Tibial artery (tissue), 4 donors: Measurements from ENCODE around the gene G0S2.
A peak's percentile ranks its signal among the peaks of the same experiment; 100 is the strongest.

Experiments used
- DNase-seq, 2 donors: peaks; one replicate each; pipeline ENCODE4 v3.0.0-alpha.2; 2019
- H3K27ac ChIP-seq, 2 donors: fragments of 200-600 bp; sonication (generic) in 1 of 2; 1 replicate in 1 of 2; 2 replicates in 1 of 2; pipeline ENCODE4 v1.5.1; 2018 to 2019; ENCODE audit warnings: mild to moderate bottlenecking in 1 of 2
- H3K27me3 ChIP-seq, 2 donors: fragments of 200-600 bp; sonication (generic) in 1 of 2; one replicate each; pipeline versions ENCODE4 v1.5.1 to v1.6.0; 2016 to 2019
- H3K36me3 ChIP-seq, 3 donors: fragments of 200-600 bp; sonication (generic) in 2 of 3; one replicate each; pipeline ENCODE4 v1.5.1; 2016 to 2019; ENCODE audit warnings: mild to moderate bottlenecking in 2 of 3
- H3K4me1 ChIP-seq, 4 donors: fragments of 200-600 bp; sonication (generic) in 2 of 4; 1 replicate in 3 of 4; 2 replicates in 1 of 4; pipeline ENCODE4 v1.5.1; 2016 to 2019
- H3K4me3 ChIP-seq, 2 donors: fragments of 200-600 bp; sonication (generic) in 1 of 2; 1 replicate in 1 of 2; 2 replicates in 1 of 2; pipeline ENCODE4 v1.5.1; 2018 to 2019; ENCODE audit warnings: mild to moderate bottlenecking in 2 of 2
- H3K9me3 ChIP-seq, 3 donors: fragments of 200-600 bp; sonication (generic) in 1 of 3; one replicate each; pipeline ENCODE4 v1.5.1; 2016 to 2019
- intact Hi-C: fragments of 100-400 bp; cut with DNase I; formaldehyde crosslinking; loops from one replicate; pipeline ENCODE4 v1.15.0; 2023; ENCODE audit warnings: low total_unique reads
- TF ChIP-seq, protein P1 (sequence below), 2 experiments: fragments of 200-600 bp in 1 of 2; fragments of 450-650 bp in 1 of 2; IDR thresholded peaks; one replicate each; pipeline ENCODE4 v1.5.1; 2017 to 2019; ENCODE audit warnings: antibody characterized with exemption in 2 of 2, mild to moderate bottlenecking in 1 of 2, moderate library complexity in 1 of 2

The G0S2 gene

DNA sequence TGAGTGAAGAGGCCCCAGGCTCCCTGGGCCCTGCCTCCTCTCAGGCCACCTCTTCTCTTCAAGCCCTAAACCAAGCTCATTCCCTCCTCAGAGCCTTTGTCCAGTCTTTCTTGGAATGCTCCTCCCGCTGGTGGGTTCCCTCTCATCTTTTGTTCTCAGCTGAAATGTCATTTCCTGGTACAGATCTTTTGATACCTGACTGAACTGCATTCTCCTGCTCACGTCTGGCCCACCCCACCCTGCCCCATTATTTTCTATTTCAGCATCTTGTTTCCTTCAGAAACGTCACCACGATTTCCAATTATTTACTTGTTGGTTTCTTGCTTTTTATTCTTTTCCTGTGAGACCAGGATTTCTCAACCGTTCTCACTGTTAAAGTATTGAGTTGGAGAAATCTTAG is 39.4 kb upstream of the G0S2 start:
- Histone ChIP-seq H3K9me3 (no peaks in the 10 kb centered on the region), H3K4me1 (no peaks in the 10 kb centered on the region), H3K27ac (no peak overlapping the region), H3K27me3 (no peaks in the 10 kb centered on the region), H3K36me3 (no peaks in the 10 kb centered on the region), H3K4me3 (no peak overlapping the region)
- TF ChIP-seq, protein P1, sequence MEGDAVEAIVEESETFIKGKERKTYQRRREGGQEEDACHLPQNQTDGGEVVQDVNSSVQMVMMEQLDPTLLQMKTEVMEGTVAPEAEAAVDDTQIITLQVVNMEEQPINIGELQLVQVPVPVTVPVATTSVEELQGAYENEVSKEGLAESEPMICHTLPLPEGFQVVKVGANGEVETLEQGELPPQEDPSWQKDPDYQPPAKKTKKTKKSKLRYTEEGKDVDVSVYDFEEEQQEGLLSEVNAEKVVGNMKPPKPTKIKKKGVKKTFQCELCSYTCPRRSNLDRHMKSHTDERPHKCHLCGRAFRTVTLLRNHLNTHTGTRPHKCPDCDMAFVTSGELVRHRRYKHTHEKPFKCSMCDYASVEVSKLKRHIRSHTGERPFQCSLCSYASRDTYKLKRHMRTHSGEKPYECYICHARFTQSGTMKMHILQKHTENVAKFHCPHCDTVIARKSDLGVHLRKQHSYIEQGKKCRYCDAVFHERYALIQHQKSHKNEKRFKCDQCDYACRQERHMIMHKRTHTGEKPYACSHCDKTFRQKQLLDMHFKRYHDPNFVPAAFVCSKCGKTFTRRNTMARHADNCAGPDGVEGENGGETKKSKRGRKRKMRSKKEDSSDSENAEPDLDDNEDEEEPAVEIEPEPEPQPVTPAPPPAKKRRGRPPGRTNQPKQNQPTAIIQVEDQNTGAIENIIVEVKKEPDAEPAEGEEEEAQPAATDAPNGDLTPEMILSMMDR (IDR thresholded peaks at IDR 0.05) = no peak
- DNase-seq = no peak
- intact Hi-C loops = no loop called here

- TF ChIP-seq, protein P1 (IDR thresholded peaks at IDR 0.05) = no peak
- Histone ChIP-seq H3K36me3 (no peaks in the 10 kb centered on the region), H3K27me3 (no peaks in the 10 kb centered on the region), H3K4me3 (no peak overlapping the region), H3K4me1 (peaks cover 0 to 23% (median 21%) of the 10 kb centered on the region in 4 donors), H3K9me3 (no peaks in the 10 kb centered on the region), H3K27ac (peak overlapping the region; percentile 58 to 62)
- DNase-seq = peak; percentile 74 to 88
- intact Hi-C loops = no loop called here
Measured at GRCh38 chr1:209641832-209642172, 33.4 kb upstream of the G0S2 start.

DNA sequence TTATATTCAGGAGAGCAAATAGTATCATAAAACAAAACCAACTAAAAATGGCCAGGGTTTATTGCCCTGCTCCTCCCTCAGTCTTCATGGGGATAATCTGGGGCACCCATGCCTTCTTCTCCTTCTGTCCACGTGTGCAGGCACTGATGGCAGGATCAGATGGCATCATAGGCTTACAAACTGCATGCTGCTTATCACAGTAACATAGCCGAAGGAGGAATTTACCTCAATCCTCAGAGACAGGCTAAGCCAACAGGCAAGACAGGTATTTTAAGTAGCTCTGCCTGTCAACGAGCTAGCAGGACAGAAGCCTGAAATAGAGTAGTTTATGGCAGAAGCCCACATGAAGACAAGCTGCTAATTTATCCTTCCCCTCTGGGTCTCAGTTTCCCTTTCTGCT is 32.4 kb upstream of the G0S2 start:
- Histone ChIP-seq H3K27me3 (no peaks in the 10 kb centered on the region), H3K4me3 (no peak overlapping the region), H3K9me3 (no peaks in the 10 kb centered on the region), H3K4me1 (peaks cover 0 to 23% (median 21%) of the 10 kb centered on the region in 4 donors), H3K36me3 (no peaks in the 10 kb centered on the region), H3K27ac (peak overlapping the region in 1 of 2 donors; percentile 21)
- intact Hi-C loops = no loop called here
- no peak for DNase-seq
- TF ChIP-seq, protein P1 (IDR thresholded peaks at IDR 0.05) = no peak

GRCh38 chr1:209643285-209644020 is 31.8 kb upstream of the G0S2 start:
- TF ChIP-seq, protein P1 (IDR thresholded peaks at IDR 0.05) = no peak
- Histone ChIP-seq H3K4me1 (peaks cover 0 to 25% (median 21%) of the 10 kb centered on the region in 4 donors), H3K27ac (peak overlapping the region in 1 of 2 donors; percentile 21), H3K9me3 (no peaks in the 10 kb centered on the region), H3K4me3 (no peak overlapping the region), H3K36me3 (no peaks in the 10 kb centered on the region), H3K27me3 (no peaks in the 10 kb centered on the region)
- intact Hi-C loops = no loop called here
- peak in 1 of 2 donors; percentile 45 for DNase-seq

DNA sequence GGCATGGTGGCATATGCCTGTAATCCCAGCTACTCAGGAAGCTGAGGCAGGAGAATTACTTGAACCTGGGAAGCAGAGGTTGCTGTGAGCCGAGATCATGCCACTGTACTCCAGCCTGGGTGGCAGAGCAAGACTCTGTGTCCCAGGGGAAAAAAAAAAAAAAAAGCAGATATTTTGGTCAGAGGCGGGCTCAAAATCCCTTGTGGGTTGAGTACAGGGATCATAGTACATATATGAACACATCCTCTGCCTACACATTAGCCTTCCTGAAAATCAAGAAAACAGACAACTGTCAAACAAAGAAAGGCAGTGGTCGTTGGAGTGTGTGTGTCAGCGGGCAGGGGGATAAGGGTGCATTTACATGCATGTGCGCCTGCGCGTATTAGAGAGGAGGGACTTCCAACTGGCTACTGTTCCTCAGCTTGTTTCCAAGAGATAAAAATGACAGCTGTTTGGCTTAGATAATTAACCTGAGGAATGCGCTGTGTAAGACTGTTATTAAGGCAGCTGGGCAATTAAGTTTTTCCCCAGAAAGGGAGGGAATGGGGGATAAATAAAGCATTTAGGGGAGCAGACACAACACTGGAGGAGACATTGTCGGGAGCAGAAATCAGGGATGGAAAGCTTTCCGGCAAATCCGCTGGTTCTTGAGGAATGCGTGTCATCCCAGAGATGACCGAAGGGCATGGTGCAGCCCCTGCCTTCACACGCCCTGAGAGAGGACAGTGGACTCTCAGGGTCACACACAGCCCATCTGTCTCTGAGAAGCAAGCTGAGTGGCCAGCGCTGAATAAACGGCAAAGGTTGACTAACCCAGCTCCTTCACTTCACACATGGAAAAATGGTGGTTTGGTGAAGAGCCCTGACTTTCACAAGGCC is 29.4 kb upstream of the G0S2 start:
- H3K4me1 ChIP-seq = peaks cover 0 to 35% (median 30%) of the 10 kb centered on the region in 4 donors
- no peaks in the 10 kb centered on the region for H3K27me3 ChIP-seq
- H3K36me3 ChIP-seq = no peaks in the 10 kb centered on the region
- no peaks in the 10 kb centered on the region for H3K9me3 ChIP-seq
- H3K27ac ChIP-seq = no peak overlapping the region
- no peak for DNase-seq
- H3K4me3 ChIP-seq = no peak overlapping the region
- TF ChIP-seq, protein P1 (IDR thresholded peaks at IDR 0.05) = no peak
- intact Hi-C loops = no loop called here
